HepG2 (cell line): ENCODE results near the gene SRF. TPM values are rescaled to one million over a fixed set of nuclear protein-coding genes. Genes with fewer than 3 reads are reported as not detected.

ENCODE experiments used
- ATAC-seq: fragments of 200-7000 bp; cut with Tn5 transposase; 3 replicates; pipeline ENCODE4 v1.9.1; 2020; ENCODE audit warnings: mild to moderate bottlenecking, moderate library complexity
- BruUV-seq: library from RNA; stranded (reverse); fragments of 400-500 nt; replicated peaks from 2 replicates; lab custom pipeline; 2021; lab: Mats Ljungman, UMichigan
- CTCF ChIA-PET: fragments of 300-600 bp; formaldehyde crosslinking; extraction: SDS; loops from one replicate; lab custom pipeline; 2021; ENCODE audit warnings: low total read pairs, inconsistent platforms, low intra/inter-chr PET ratio; lab: Yijun Ruan, JAX
- POLR2A ChIA-PET: fragments of 350-600 bp; sonication (Branson Sonifier 250); formaldehyde crosslinking; loops from one replicate; lab custom pipeline; 2020; ENCODE audit warnings: antibody characterized with exemption, inconsistent platforms; lab: Yijun Ruan, JAX
- DNase-seq: peaks from one replicate; pipeline ENCODE4 v3.0.0-alpha.2; 2015; ENCODE audit warnings: low spot score
- FAIRE-seq: peaks from 3 replicates; lab custom pipeline; 2011; peaks lifted over from hg19 to GRCh38; lab: Jason Lieb, UNC
- H2AFZ ChIP-seq: one replicate; pipeline ENCODE4 v1.6.1; 2011; ENCODE audit warnings: low read length, inconsistent platforms
- H3K27ac ChIP-seq: fragments of 300-600 bp; 3 replicates; pipeline ENCODE4 v1.8.0; 2011; ENCODE audit warnings: mixed run types, mild to moderate bottlenecking, mixed read lengths, low read length, inconsistent platforms; ENCODE audit not compliant: insufficient read depth; ENCODE audit errors: extremely low read length
- H3K27me3 ChIP-seq, 2 experiments: fragments of 200-600 bp in 1 of 2; 2 replicates in 1 of 2; 3 replicates in 1 of 2; pipeline versions ENCODE4 v1.6.0 to v1.8.0; 2011; ENCODE audit warnings: low read length in 2 of 2, mild to moderate bottlenecking in 2 of 2, moderate library complexity in 2 of 2, inconsistent platforms in 1 of 2; ENCODE audit not compliant: insufficient read depth in 2 of 2, control insufficient read depth in 1 of 2
- H3K36me3 ChIP-seq, 2 experiments: fragments of 200-600 bp in 1 of 2; replicated peaks in 1 of 2; 2 replicates in 1 of 2; 3 replicates in 1 of 2; pipeline versions ENCODE4 v1.5.1 to v1.8.0; 2011; ENCODE audit warnings: low read length in 2 of 2, inconsistent platforms in 1 of 2; ENCODE audit not compliant: insufficient read depth in 2 of 2, control insufficient read depth in 1 of 2
- H3K4me1 ChIP-seq: 2 replicates; pipeline ENCODE4 v1.5.1; 2012; ENCODE audit warnings: low read length, inconsistent platforms; ENCODE audit not compliant: insufficient read depth
- H3K4me2 ChIP-seq: 2 replicates; pipeline ENCODE4 v1.6.0; 2011; ENCODE audit warnings: low read depth, low read length, inconsistent platforms
- H3K4me3 ChIP-seq, 3 experiments: fragments of 200-600 bp in 1 of 3; sonication (generic), shearing (Covaris generic) in 1 of 3; replicated peaks in 1 of 3; 2 replicates each; pipeline ENCODE4 v1.5.1; 2011 to 2016; ENCODE audit warnings: low read length in 3 of 3, inconsistent platforms in 2 of 3, low read depth in 2 of 3, mild to moderate bottlenecking in 2 of 3, control low read depth in 1 of 3, mixed read lengths in 1 of 3; ENCODE audit not compliant: insufficient read depth in 1 of 3
- H3K79me2 ChIP-seq: one replicate; pipeline ENCODE4 v1.6.1; 2011; ENCODE audit warnings: low read length, inconsistent platforms; ENCODE audit not compliant: insufficient read depth
- H3K9ac ChIP-seq: 2 replicates; pipeline ENCODE4 v1.6.0; 2011; ENCODE audit warnings: mild to moderate bottlenecking, low read depth, low read length, inconsistent platforms; ENCODE audit not compliant: insufficient read depth
- H3K9me3 ChIP-seq: 2 replicates; pipeline ENCODE4 v1.5.1; 2012; ENCODE audit warnings: mild to moderate bottlenecking, low read length
- H4K20me1 ChIP-seq: 2 replicates; pipeline ENCODE4 v1.6.0; 2011; ENCODE audit warnings: inconsistent platforms, mild to moderate bottlenecking, low read length, moderate library complexity; ENCODE audit not compliant: insufficient read depth
- HOXA7 ChIP-seq: sonication (generic); formaldehyde crosslinking; IDR thresholded peaks from 2 replicates; pipeline ENCODE4 v1.8.1; 2022; ENCODE audit warnings: mild to moderate bottlenecking, missing genetic modification reagents, moderate library complexity
- PHB2 ChIP-seq: fragments of 450-650 bp; IDR thresholded peaks from 2 replicates; pipeline ENCODE4 v1.6.1; 2018; ENCODE audit not compliant: partially characterized antibody
- RBAK ChIP-seq: sonication (generic); formaldehyde crosslinking; IDR thresholded peaks from 2 replicates; pipeline ENCODE4 v1.5.1; 2020; ENCODE audit warnings: mild to moderate bottlenecking, missing genetic modification reagents
- YEATS2 ChIP-seq: sonication (generic); formaldehyde crosslinking; IDR thresholded peaks from 2 replicates; pipeline ENCODE4 v1.4.0; 2020; ENCODE audit warnings: missing genetic modification reagents, borderline replicate concordance
- ZNF292 ChIP-seq: sonication (generic); formaldehyde crosslinking; IDR thresholded peaks from 2 replicates; pipeline ENCODE4 v1.8.1; 2022; ENCODE audit warnings: mild to moderate bottlenecking, low read depth, missing genetic modification reagents, borderline replicate concordance
- ZNF629 ChIP-seq: sonication (generic); formaldehyde crosslinking; conservative IDR thresholded peaks from 2 replicates; pipeline ENCODE4 v1.5.0; 2020; ENCODE audit warnings: missing genetic modification reagents
- ZNF674 ChIP-seq: sonication (generic); formaldehyde crosslinking; IDR thresholded peaks from 2 replicates; pipeline ENCODE4 v1.5.0; 2020; ENCODE audit warnings: low read depth, mild to moderate bottlenecking, missing genetic modification reagents
- ZNF879 ChIP-seq: sonication (generic); formaldehyde crosslinking; IDR thresholded peaks from 2 replicates; pipeline ENCODE4 v1.8.1; 2023; ENCODE audit warnings: missing genetic modification reagents
- ZSCAN25 ChIP-seq: sonication (generic); formaldehyde crosslinking; IDR thresholded peaks from 2 replicates; pipeline ENCODE4 v1.8.0; 2022; ENCODE audit warnings: mild to moderate bottlenecking, missing genetic modification reagents
- in situ Hi-C: cut with HindIII; loops from 2 replicates; pipeline ENCODE4 v1.10.0; 2017; ENCODE audit warnings: low pct_unique_long_range_greater_than_20kb; ENCODE audit not compliant: extremely low pct_ligation_motif_present
- intact Hi-C: fragments of 100-400 bp; cut with micrococcal nuclease; formaldehyde crosslinking; loops from one replicate; pipeline ENCODE4 v1.10.0; 2022; ENCODE audit not compliant: unreplicated experiment
- polyA plus RNA-seq, 8 experiments: library from polyadenylated mRNA; depleted of rRNA in 3 of 8; stranded (reverse) in 7 of 8; unstranded in 1 of 8; fragments of >200 nt; fragmentation: Illumina TruSeq in 4 of 8; extraction: Trizol in 4 of 8; gene quantifications; 2 replicates each; pipeline versions ENCODE4 v1.2.1 to v1.2.3, GENCODE V29; 2011 to 2016; ENCODE audit warnings: low read depth in 4 of 8, missing spikeins in 1 of 8, mixed read lengths in 1 of 8; ENCODE audit not compliant: insufficient read depth in 1 of 8
- total RNA-seq, 5 experiments: library from RNA; depleted of rRNA; stranded (reverse); fragments of >200 nt; fragmentation: Illumina TruSeq; extraction: Trizol; gene quantifications; 2 replicates each; pipeline ENCODE4 v1.2.3, GENCODE V29; 2016; ENCODE audit warnings: low read depth in 1 of 5
- TF ChIP-seq, protein P1 (sequence below): IDR thresholded peaks from 2 replicates; pipeline ENCODE4 v1.6.1; 2012; ENCODE audit warnings: low read length, improper control_type of control experiment
- TF ChIP-seq, protein P2 (sequence below): sonication (generic); formaldehyde crosslinking; IDR thresholded peaks from 2 replicates; pipeline ENCODE4 v1.4.0; 2020; ENCODE audit warnings: missing genetic modification reagents
- TF ChIP-seq, protein P3 (sequence below): IDR thresholded peaks from 2 replicates; pipeline ENCODE4 v1.6.1; 2012; ENCODE audit warnings: low read depth, low read length, improper control_type of control experiment

Gene SRF
- total and polyA plus RNA-seq, 2 of the 13 experiments (the other 11 are each of a cell fraction or from before 2014, with no cell fraction given): 25.5 to 44.1 TPM

DNA sequence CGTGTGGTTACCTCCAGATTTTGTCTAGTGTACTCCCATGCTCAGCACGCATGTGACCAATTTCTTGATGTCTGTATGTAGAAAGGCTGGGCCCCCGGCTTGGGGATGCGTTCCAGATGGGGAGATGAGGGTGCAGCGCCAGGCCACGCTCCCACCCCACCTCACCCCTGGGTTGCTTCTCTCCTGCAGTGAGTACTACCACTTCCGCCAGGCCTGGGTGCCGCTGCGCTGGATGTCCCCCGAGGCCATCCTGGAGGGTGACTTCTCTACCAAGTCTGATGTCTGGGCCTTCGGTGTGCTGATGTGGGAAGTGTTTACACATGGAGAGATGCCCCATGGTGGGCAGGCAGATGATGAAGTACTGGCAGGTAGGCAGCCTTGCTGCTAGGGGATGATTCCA, 11.5 kb upstream of the SRF start (continued):
- TF ChIP-seq, protein P1, sequence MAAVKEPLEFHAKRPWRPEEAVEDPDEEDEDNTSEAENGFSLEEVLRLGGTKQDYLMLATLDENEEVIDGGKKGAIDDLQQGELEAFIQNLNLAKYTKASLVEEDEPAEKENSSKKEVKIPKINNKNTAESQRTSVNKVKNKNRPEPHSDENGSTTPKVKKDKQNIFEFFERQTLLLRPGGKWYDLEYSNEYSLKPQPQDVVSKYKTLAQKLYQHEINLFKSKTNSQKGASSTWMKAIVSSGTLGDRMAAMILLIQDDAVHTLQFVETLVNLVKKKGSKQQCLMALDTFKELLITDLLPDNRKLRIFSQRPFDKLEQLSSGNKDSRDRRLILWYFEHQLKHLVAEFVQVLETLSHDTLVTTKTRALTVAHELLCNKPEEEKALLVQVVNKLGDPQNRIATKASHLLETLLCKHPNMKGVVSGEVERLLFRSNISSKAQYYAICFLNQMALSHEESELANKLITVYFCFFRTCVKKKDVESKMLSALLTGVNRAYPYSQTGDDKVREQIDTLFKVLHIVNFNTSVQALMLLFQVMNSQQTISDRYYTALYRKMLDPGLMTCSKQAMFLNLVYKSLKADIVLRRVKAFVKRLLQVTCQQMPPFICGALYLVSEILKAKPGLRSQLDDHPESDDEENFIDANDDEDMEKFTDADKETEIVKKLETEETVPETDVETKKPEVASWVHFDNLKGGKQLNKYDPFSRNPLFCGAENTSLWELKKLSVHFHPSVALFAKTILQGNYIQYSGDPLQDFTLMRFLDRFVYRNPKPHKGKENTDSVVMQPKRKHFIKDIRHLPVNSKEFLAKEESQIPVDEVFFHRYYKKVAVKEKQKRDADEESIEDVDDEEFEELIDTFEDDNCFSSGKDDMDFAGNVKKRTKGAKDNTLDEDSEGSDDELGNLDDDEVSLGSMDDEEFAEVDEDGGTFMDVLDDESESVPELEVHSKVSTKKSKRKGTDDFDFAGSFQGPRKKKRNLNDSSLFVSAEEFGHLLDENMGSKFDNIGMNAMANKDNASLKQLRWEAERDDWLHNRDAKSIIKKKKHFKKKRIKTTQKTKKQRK: no peak
- TF ChIP-seq ZNF879: no peak
- TF ChIP-seq, protein P2, sequence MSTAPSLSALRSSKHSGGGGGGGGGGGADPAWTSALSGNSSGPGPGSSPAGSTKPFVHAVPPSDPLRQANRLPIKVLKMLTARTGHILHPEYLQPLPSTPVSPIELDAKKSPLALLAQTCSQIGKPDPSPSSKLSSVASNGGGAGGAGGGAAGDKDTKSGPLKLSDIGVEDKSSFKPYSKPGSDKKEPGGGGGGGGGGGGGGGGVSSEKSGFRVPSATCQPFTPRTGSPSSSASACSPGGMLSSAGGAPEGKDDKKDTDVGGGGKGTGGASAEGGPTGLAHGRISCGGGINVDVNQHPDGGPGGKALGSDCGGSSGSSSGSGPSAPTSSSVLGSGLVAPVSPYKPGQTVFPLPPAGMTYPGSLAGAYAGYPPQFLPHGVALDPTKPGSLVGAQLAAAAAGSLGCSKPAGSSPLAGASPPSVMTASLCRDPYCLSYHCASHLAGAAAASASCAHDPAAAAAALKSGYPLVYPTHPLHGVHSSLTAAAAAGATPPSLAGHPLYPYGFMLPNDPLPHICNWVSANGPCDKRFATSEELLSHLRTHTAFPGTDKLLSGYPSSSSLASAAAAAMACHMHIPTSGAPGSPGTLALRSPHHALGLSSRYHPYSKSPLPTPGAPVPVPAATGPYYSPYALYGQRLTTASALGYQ (CRISPR knock-in tag): no peak
- no peak for TF ChIP-seq RBAK
- TF ChIP-seq YEATS2 (CRISPR knock-in tag): no peak
- no peak for TF ChIP-seq ZNF674 (CRISPR knock-in tag)
- TF ChIP-seq HOXA7 (CRISPR knock-in tag): no peak
- no peak for TF ChIP-seq ZNF292 (CRISPR knock-in tag)
- TF ChIP-seq PHB2: no peak

DNA sequence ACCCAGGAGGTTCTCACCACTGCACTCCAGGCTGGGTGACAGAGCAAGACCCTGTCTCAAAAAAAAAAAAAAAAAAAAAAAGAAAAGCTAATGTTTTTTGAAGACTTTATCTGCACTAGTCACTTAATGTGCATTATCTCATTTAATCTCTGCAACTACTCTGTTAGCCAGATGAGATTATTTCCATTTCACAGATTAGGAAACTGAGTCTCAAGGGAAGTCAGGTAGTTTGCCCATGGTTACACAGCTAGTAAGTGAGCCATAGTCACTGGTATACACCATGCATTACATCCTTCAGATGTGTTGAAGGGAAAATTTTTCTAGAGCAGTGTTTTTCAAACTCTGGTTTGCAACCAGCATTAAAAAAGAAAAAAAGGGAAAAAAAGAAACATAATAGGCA, 7.2 kb upstream of the SRF start:
- in situ Hi-C loops (no loop called here), intact Hi-C loops (no loop called here)
- Histone ChIP-seq H3K9ac (no peak overlapping the region), H3K4me1 (no peaks in the 10 kb centered on the region), H3K27me3 (no peaks in the 10 kb centered on the region), H3K9me3 (no peaks in the 10 kb centered on the region), H3K27ac (no peak overlapping the region), H2AFZ (no peak overlapping the region), H3K4me2 (no peak overlapping the region), H3K79me2 (no peaks in the 10 kb centered on the region), H4K20me1 (no peaks in the 10 kb centered on the region), H3K36me3 (peaks cover 10 to 19% of the 10 kb centered on the region in 2 experiments), H3K4me3 (no peak overlapping the region)
- no TSS peak for BruUV-seq
- FAIRE-seq: no peak
- ChIA-PET CTCF (no interaction called here), POLR2A (no interaction called here)
- DNase-seq: no peak
- ATAC-seq: no peak
- TF ChIP-seq ZNF629 (CRISPR knock-in tag) (peak; percentile 73), ZSCAN25 (CRISPR knock-in tag) (no peak)
- TF ChIP-seq, protein P3, sequence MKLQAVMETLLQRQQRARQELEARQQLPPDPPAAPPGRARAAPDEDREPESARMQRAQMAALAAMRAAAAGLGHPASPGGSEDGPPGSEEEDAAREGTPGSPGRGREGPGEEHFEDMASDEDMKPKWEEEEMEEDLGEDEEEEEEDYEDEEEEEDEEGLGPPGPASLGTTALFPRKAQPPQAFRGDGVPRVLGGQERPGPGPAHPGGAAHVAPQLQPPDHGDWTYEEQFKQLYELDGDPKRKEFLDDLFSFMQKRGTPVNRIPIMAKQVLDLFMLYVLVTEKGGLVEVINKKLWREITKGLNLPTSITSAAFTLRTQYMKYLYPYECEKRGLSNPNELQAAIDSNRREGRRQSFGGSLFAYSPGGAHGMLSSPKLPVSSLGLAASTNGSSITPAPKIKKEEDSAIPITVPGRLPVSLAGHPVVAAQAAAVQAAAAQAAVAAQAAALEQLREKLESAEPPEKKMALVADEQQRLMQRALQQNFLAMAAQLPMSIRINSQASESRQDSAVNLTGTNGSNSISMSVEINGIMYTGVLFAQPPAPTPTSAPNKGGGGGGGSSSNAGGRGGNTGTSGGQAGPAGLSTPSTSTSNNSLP: no peak
